Activated T-cell treated with anti-CD3 and anti-CD28 coated beads for 48 hours (primary cell): ENCODE data around the gene COL26A1.
A peak's percentile ranks its signal among the peaks of the same experiment; 100 is the strongest.
"Not testable (repeated sequence)": the region's sequence is repeated elsewhere in the genome, so short reads cannot be mapped to it uniquely, and the experiment has no call there.

Experiments used
- DNase-seq: peaks from one replicate; pipeline ENCODE4 v3.0.0-alpha.2; 2020; ENCODE audit warnings: low read depth

The COL26A1 gene

GRCh38 chr7:101402081-101402779 is 39.6 kb downstream of the COL26A1 start:
- DNase-seq, result no peak

- DNase-seq, result no peak
Measured at GRCh38 chr7:101402835-101403234, 40.2 kb downstream of the COL26A1 start.

GRCh38 chr7:101405474-101406067 is 42.9 kb downstream of the COL26A1 start:
- DNase-seq, result no peak

- peak; percentile 15 for DNase-seq
Measured at GRCh38 chr7:101410743-101411507, 48.2 kb downstream of the COL26A1 start.

- no peak for DNase-seq
Measured at GRCh38 chr7:101411508-101411874, 48.8 kb downstream of the COL26A1 start.

- DNase-seq, result no peak
Measured at GRCh38 chr7:101412976-101413375, 50.3 kb downstream of the COL26A1 start.

GRCh38 chr7:101418694-101419093 is 56.0 kb downstream of the COL26A1 start:
- DNase-seq, result no peak

- no peak for DNase-seq
Measured at GRCh38 chr7:101419831-101420230, 57.2 kb downstream of the COL26A1 start.

- DNase-seq, result no peak
Measured at GRCh38 chr7:101420436-101420835, 57.8 kb downstream of the COL26A1 start.

- no peak for DNase-seq
Measured at GRCh38 chr7:101422356-101423195, 59.9 kb downstream of the COL26A1 start.

GRCh38 chr7:101426303-101427011 is 63.8 kb downstream of the COL26A1 start:
- no peak for DNase-seq

GRCh38 chr7:101428093-101428866 is 65.6 kb downstream of the COL26A1 start:
- DNase-seq, result no peak

- DNase-seq, result no peak
Measured at GRCh38 chr7:101432316-101432715, 69.6 kb downstream of the COL26A1 start.

- DNase-seq, result no peak
Measured at GRCh38 chr7:101433688-101434087, 71.0 kb downstream of the COL26A1 start.

GRCh38 chr7:101434155-101434554 is 71.5 kb downstream of the COL26A1 start:
- DNase-seq, result not testable (repeated sequence)

GRCh38 chr7:101435461-101436220 is 73.0 kb downstream of the COL26A1 start:
- DNase-seq, result no peak

- DNase-seq, result no peak
Measured at GRCh38 chr7:101436221-101436735, 73.6 kb downstream of the COL26A1 start.

- no peak for DNase-seq
Measured at GRCh38 chr7:101436857-101437576, 74.3 kb downstream of the COL26A1 start.

GRCh38 chr7:101441890-101442289 is 79.2 kb downstream of the COL26A1 start:
- no peak for DNase-seq
